ENCODE data around the gene DNM1. TPM values are rescaled to one million over a fixed set of nuclear protein-coding genes. Genes with fewer than 3 reads are reported as not detected.

Gene DNM1
- total RNA-seq, 1 experiment from 2014 or later: 2.0 TPM

DNA sequence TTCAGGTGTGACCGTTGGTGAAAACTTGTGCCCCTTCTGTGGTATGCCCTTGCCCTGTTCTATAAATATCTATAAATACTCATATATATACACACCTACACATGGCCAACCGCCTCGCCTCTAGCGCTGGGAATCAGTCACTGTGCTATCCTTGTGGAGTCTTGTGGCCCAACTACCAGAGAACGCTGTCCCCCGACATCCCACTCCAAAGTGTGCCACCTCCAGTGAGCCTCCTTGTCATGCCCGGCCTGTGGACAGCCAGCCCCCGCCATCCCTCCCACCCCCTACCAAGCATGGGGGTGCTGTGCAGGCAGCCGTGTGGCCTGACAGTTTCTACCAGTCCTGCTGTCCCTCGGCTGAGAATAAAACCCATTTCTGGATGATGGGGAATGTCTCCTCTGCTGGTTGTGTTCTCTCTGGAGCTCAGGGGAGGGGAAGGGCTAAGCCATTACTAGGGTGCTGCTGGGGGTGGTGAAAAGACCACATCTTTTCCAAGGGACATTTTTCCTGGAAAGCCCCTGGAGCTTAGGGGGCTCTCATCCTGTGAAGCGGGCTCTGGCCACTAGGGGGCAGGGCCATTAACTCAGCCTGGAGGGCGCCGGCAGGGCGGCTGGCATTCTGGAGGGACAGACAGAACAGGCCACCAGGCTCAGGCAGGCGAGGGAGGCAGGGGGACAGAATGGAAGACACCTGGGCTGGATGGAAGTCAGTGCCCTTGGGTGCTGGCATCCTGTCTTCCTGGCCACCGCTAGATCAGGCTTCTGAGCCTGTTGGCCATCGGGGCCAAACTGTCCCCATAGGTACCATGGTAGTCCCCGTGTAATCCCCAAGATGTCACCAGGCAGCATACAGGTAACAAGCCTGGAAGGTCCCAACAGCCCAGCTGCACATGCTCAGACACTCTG, 51.9 kb downstream of the DNM1 start:
- BruUV-seq (replicated peaks): no TSS peak
- peak; percentile 51 for DNase-seq (ENCODE audit: unreplicated experiment)

DNA sequence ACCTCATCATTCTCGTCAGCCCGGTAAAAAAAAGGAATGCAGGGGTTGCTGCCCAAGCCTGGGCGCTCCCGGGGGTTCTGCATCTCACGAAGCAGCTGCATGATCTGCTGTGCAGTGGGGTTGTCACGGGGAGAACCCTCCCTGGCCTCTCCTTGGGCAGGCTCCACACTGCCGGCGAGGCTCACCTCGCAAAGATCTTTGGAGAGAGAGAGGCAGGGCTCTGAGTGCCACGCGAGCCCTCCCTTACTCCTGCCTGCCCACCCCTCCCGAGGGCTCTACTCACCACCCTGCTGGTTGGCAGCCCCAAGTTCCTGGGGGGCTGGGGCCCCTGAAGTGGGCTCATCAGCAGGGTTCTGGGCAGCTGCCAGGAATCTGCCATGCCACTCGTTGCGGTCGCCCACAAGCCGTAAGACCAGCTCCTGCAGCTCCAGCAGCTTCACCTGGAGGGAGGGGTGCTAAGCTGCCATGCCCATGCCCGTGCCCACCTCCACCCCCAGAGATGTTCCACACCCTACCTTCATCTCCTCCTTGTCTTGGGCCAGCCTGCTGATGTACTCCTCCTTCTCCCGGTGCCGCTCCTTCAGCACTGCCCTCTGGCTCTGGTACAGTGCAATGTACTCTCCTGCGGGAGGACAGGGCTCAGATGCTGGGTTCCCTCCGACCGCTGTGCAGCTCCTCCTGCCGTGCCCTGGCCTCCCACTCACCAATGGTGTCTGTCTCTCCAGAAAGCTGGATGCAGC, 54.1 kb downstream of the DNM1 start:
- Mint-ChIP-seq H3K4me1 (ENCODE audit: insufficient read depth, unreplicated experiment) (peaks cover 6% of the 10 kb centered on the region), H3K27me3 (ENCODE audit: insufficient read depth, unreplicated experiment) (no peaks in the 10 kb centered on the region), H3K9me3 (ENCODE audit: unreplicated experiment) (no peaks in the 10 kb centered on the region), H3K4me3 (ENCODE audit: unreplicated experiment) (no peak overlapping the region), H3K27ac (ENCODE audit: low read depth, unreplicated experiment) (no peak overlapping the region), H3K36me3 (ENCODE audit: insufficient read depth, unreplicated experiment) (peaks cover 40% of the 10 kb centered on the region)
- intact Hi-C loops (cut with micrococcal nuclease): no loop called here
- ChIA-PET CTCF (interaction anchor here (1.0 kb wide), 1 partner anchor 39 kb away, joined by 3 read pairs; no protein-coding TSS in a partner anchor), POLR2A (interaction anchor here (0.6 kb wide), 1 partner anchor 198 kb away, joined by 3 read pairs; the partner anchor contains the start of gene ODF2)
- no peak for DNase-seq (ENCODE audit: unreplicated experiment)
- TF ChIP-seq, protein P1, sequence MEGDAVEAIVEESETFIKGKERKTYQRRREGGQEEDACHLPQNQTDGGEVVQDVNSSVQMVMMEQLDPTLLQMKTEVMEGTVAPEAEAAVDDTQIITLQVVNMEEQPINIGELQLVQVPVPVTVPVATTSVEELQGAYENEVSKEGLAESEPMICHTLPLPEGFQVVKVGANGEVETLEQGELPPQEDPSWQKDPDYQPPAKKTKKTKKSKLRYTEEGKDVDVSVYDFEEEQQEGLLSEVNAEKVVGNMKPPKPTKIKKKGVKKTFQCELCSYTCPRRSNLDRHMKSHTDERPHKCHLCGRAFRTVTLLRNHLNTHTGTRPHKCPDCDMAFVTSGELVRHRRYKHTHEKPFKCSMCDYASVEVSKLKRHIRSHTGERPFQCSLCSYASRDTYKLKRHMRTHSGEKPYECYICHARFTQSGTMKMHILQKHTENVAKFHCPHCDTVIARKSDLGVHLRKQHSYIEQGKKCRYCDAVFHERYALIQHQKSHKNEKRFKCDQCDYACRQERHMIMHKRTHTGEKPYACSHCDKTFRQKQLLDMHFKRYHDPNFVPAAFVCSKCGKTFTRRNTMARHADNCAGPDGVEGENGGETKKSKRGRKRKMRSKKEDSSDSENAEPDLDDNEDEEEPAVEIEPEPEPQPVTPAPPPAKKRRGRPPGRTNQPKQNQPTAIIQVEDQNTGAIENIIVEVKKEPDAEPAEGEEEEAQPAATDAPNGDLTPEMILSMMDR (IDR thresholded peaks at IDR 0.05; ENCODE audit: unreplicated experiment): no peak
- BruUV-seq (replicated peaks): no TSS peak

More for the DNA sequence above, 51.9 kb downstream of the DNM1 start:
- Mint-ChIP-seq H3K36me3 (ENCODE audit: insufficient read depth, unreplicated experiment) (peaks cover 35% of the 10 kb centered on the region), H3K27me3 (ENCODE audit: insufficient read depth, unreplicated experiment) (no peaks in the 10 kb centered on the region), H3K27ac (ENCODE audit: low read depth, unreplicated experiment) (no peak overlapping the region), H3K4me3 (ENCODE audit: unreplicated experiment) (no peak overlapping the region), H3K4me1 (ENCODE audit: insufficient read depth, unreplicated experiment) (peaks cover 17% of the 10 kb centered on the region), H3K9me3 (ENCODE audit: unreplicated experiment) (no peaks in the 10 kb centered on the region)
- ChIA-PET CTCF (interaction anchor here (0.6 to 2.2 kb wide), 9 partner anchors 10 to 774 kb away, joined by 3 to 9 read pairs (median 4); no protein-coding TSS in a partner anchor), POLR2A (interaction anchor here (0.9 kb wide), 1 partner anchor 13 kb away, joined by 3 read pairs; no protein-coding TSS in a partner anchor)
- TF ChIP-seq, protein P1 (IDR thresholded peaks at IDR 0.05; ENCODE audit: unreplicated experiment): peak; percentile 74
- intact Hi-C loops (cut with micrococcal nuclease): no loop called here

DNA sequence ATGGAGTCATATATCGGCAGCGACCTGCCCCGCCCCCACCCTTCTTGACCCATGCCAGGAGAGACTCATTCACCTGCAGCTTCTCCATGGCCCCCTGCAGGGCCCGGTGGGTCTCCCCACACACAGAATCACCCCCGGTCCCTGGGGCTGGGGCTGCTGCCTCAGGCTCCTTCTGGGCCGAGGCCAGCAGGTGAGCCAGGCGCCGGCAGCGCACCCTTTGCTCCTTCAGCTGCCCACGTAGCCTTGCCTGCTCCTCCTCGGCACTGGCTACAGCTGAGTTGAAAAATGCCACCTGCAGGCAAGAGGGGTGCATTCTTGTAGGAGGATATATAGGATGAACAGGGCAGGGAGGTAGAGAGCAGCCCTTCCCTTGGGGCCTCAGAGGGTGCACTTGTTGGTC, 54.7 kb downstream of the DNM1 start:
- ChIA-PET POLR2A (interaction anchor here (0.6 kb wide), 1 partner anchor 198 kb away, joined by 3 read pairs; the partner anchor contains the start of gene ODF2), CTCF (interaction anchor here (1.0 kb wide), 1 partner anchor 38 kb away, joined by 3 read pairs; no protein-coding TSS in a partner anchor)
- TF ChIP-seq, protein P1 (IDR thresholded peaks at IDR 0.05; ENCODE audit: unreplicated experiment): no peak
- no peaks in the 10 kb centered on the region for H3K27me3 Mint-ChIP-seq (ENCODE audit: insufficient read depth, unreplicated experiment)
- H3K4me3 Mint-ChIP-seq (ENCODE audit: unreplicated experiment): no peak overlapping the region
- H3K27ac Mint-ChIP-seq (ENCODE audit: low read depth, unreplicated experiment): no peak overlapping the region
- BruUV-seq (replicated peaks): no TSS peak
- DNase-seq (ENCODE audit: unreplicated experiment): no peak
- intact Hi-C loops (cut with micrococcal nuclease): no loop called here
- H3K9me3 Mint-ChIP-seq (ENCODE audit: unreplicated experiment): no peaks in the 10 kb centered on the region
- peaks cover 46% of the 10 kb centered on the region for H3K36me3 Mint-ChIP-seq (ENCODE audit: insufficient read depth, unreplicated experiment)
- peaks cover 6% of the 10 kb centered on the region for H3K4me1 Mint-ChIP-seq (ENCODE audit: insufficient read depth, unreplicated experiment)

DNA sequence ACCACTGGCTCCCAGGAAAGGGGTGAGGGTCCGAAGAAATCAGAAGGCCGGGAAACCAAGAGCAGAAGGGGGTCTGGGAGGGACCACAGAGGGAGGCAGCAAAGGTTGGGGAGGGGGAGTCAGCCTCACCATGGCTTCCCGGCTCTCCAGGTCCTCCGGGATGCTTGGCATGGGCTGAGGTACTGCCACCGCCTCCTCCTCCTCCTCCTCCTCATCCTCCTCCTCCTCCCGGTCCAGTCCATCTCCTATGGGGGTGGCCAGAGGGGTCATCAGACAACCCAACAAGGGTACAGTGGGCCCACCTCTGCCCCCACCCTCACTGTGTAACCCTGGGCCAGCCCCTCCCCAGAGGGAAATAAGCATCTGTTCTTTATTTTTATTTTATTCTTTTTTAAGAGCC, 55.1 kb downstream of the DNM1 start:
- Mint-ChIP-seq H3K4me3 (ENCODE audit: unreplicated experiment) (no peak overlapping the region), H3K9me3 (ENCODE audit: unreplicated experiment) (no peaks in the 10 kb centered on the region), H3K36me3 (ENCODE audit: insufficient read depth, unreplicated experiment) (peaks cover 50% of the 10 kb centered on the region), H3K27me3 (ENCODE audit: insufficient read depth, unreplicated experiment) (no peaks in the 10 kb centered on the region), H3K4me1 (ENCODE audit: insufficient read depth, unreplicated experiment) (peaks cover 6% of the 10 kb centered on the region), H3K27ac (ENCODE audit: low read depth, unreplicated experiment) (no peak overlapping the region)
- ChIA-PET POLR2A (no interaction called here), CTCF (interaction anchor here (0.7 to 1.0 kb wide), 2 partner anchors 38 to 315 kb away, joined by 3 read pairs; no protein-coding TSS in a partner anchor)
- BruUV-seq (replicated peaks): no TSS peak
- TF ChIP-seq, protein P1 (IDR thresholded peaks at IDR 0.05; ENCODE audit: unreplicated experiment): no peak
- DNase-seq (ENCODE audit: unreplicated experiment): no peak
- intact Hi-C loops (cut with micrococcal nuclease): no loop called here
